HG02588 (cell line): ENCODE results near the gene OR5M3.

ENCODE experiments used
- ATAC-seq: cut with Tn5 transposase; IDR thresholded peaks from one replicate; pipeline ENCODE4 v1.9.1; 2021; ENCODE audit warnings: mild to moderate bottlenecking, moderate library complexity; ENCODE audit not compliant: unreplicated experiment

OR5M3 gene

GRCh38 chr11:56473252-56473651 is at the start of gene OR5M3:
OR5M3 (minus strand) TSS chr11:56473352; CDS start chr11:56470497, 2,855 bp downstream.
- ATAC-seq = no peak

GRCh38 chr11:56522008-56522407 is 48.9 kb upstream of the OR5M3 start:
- no peak for ATAC-seq

- no peak for ATAC-seq
Observed at GRCh38 chr11:56513280-56513679, 40.1 kb upstream of the OR5M3 start.

- no peak for ATAC-seq
Observed at GRCh38 chr11:56509439-56509838, 36.3 kb upstream of the OR5M3 start.

- no peak for ATAC-seq
Observed at GRCh38 chr11:56497010-56497409, 23.9 kb upstream of the OR5M3 start.

- no peak for ATAC-seq
Observed at GRCh38 chr11:56495117-56495516, 22.0 kb upstream of the OR5M3 start.

GRCh38 chr11:56491270-56491669 is 18.1 kb upstream of the OR5M3 start, which contains the start of gene OR5M8:
OR5M8 (minus strand) TSS chr11:56491370; CDS start chr11:56491370, 0 bp downstream.
- ATAC-seq = no peak

GRCh38 chr11:56486801-56487200 is 13.6 kb upstream of the OR5M3 start:
- no peak for ATAC-seq

GRCh38 chr11:56474729-56475235 is 1.6 kb upstream of the OR5M3 start:
- ATAC-seq = no peak

GRCh38 chr11:56457076-56457475 is 16.1 kb downstream of the OR5M3 start:
- no peak for ATAC-seq

GRCh38 chr11:56453521-56453920 is 19.6 kb downstream of the OR5M3 start:
- ATAC-seq = no peak
